ENCODE measurements around the gene MEIS2.

- no peak for TF ChIP-seq CTCF (conservative IDR thresholded peaks at IDR 0.05; ENCODE audit: low read length)
- TF ChIP-seq EZH2phosphoT487 (IDR thresholded peaks at IDR 0.05; ENCODE audit: borderline replicate concordance), result no peak
Measured at GRCh38 chr15:37041042-37041441, 59.3 kb downstream of the MEIS2 start.
